OCI-LY3 (cell line): ENCODE results near the gene RAB5B.

Experiments
- H2AFZ ChIP-seq: fragments of 200-600, 300-600 bp; shearing (Covaris generic); 2 replicates; pipeline ENCODE4 v1.6.0; 2014; ENCODE audit warnings: antibody characterized with exemption, low read depth, low read length
- H3K27ac ChIP-seq: fragments of 200-600, 300-600 bp; sonication (generic); 2 replicates; pipeline ENCODE4 v1.5.1; 2014; ENCODE audit warnings: mild to moderate bottlenecking, low read length, moderate library complexity, mixed read lengths
- H3K27me3 ChIP-seq: fragments of 200-600, 300-600 bp; sonication (generic); 2 replicates; pipeline ENCODE4 v1.6.1; 2014; ENCODE audit warnings: low read depth, low read length, mixed read lengths
- H3K36me3 ChIP-seq: fragments of 200-600, 300-600 bp; sonication (generic); replicated peaks from 2 replicates; pipeline ENCODE3; 2014; ENCODE audit warnings: low read depth, low read length, mixed read lengths
- H3K4me1 ChIP-seq: fragments of 300-600, 200-600 bp; sonication (generic); 2 replicates; pipeline ENCODE4 v1.6.1; 2014; ENCODE audit warnings: low read length, mixed read lengths
- H3K4me2 ChIP-seq: fragments of 200-600, 300-600 bp; sonication (generic); 2 replicates; pipeline ENCODE4 v1.6.1; 2014; ENCODE audit warnings: low read length, mixed read lengths
- H3K4me3 ChIP-seq: fragments of 300-600, 200-600 bp; sonication (generic); 2 replicates; pipeline ENCODE4 v1.5.1; 2014; ENCODE audit warnings: antibody characterized with exemption, mild to moderate bottlenecking, low read length, moderate library complexity
- H3K79me2 ChIP-seq: fragments of 300-600, 200-600 bp; shearing (Covaris generic); 2 replicates; pipeline ENCODE4 v1.6.1; 2014; ENCODE audit warnings: mild to moderate bottlenecking, low read length, mixed read lengths
- H3K9ac ChIP-seq: fragments of 300-600, 200-600 bp; shearing (Covaris generic); 2 replicates; pipeline ENCODE4 v1.6.0; 2014; ENCODE audit warnings: mild to moderate bottlenecking, low read length, moderate library complexity
- H3K9me3 ChIP-seq: fragments of 200-600, 300-600 bp; shearing (Covaris generic); 2 replicates; pipeline ENCODE4 v1.6.1; 2014; ENCODE audit warnings: low read length, mixed read lengths; ENCODE audit not compliant: insufficient read depth
- H4K20me1 ChIP-seq: fragments of 200-600, 300-600 bp; sonication (generic); 2 replicates; pipeline ENCODE4 v1.6.1; 2016; ENCODE audit warnings: low read length, mixed read lengths; ENCODE audit not compliant: insufficient read depth
- EZH2phosphoT487 ChIP-seq: fragments of 200-600 bp; shearing (Covaris generic); IDR thresholded peaks from 2 replicates; pipeline ENCODE4 v1.6.1; 2018; ENCODE audit warnings: antibody characterized with exemption, mixed run types, low read depth
- TF ChIP-seq, protein P1 (sequence below): fragments of 200-600, 300-600 bp; sonication (generic); IDR thresholded peaks from 2 replicates; pipeline ENCODE4 v1.5.1; 2014; ENCODE audit warnings: antibody characterized with exemption, low read length, low read depth

RAB5B gene

DNA sequence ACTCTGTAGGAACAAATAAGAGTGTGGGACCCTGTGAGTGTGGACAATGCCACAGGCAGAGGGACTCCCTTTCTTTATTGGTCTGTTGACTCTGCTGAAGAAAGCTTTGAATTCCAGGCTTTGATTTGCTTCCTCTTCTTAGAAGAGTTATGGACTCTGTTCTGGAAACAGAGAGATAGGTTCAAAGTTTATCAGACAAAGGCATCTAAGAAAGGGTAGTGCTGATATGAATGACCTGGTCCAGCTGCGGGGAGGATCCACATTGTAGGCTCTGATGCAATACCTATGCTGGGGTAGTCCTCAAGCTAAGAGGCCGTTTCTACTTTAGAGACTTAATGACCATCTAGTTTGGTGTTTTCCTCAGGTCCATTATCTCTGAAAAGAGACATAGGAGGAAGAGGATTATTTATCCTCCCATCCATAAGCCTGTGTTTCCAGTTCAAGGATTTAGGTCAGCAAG, 36.3 kb downstream of the RAB5B start:
- no peak for TF ChIP-seq EZH2phosphoT487
- TF ChIP-seq, protein P1, sequence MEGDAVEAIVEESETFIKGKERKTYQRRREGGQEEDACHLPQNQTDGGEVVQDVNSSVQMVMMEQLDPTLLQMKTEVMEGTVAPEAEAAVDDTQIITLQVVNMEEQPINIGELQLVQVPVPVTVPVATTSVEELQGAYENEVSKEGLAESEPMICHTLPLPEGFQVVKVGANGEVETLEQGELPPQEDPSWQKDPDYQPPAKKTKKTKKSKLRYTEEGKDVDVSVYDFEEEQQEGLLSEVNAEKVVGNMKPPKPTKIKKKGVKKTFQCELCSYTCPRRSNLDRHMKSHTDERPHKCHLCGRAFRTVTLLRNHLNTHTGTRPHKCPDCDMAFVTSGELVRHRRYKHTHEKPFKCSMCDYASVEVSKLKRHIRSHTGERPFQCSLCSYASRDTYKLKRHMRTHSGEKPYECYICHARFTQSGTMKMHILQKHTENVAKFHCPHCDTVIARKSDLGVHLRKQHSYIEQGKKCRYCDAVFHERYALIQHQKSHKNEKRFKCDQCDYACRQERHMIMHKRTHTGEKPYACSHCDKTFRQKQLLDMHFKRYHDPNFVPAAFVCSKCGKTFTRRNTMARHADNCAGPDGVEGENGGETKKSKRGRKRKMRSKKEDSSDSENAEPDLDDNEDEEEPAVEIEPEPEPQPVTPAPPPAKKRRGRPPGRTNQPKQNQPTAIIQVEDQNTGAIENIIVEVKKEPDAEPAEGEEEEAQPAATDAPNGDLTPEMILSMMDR: no peak
- Histone ChIP-seq H3K79me2 (no peaks in the 10 kb centered on the region), H3K4me3 (no peak overlapping the region), H3K36me3 (no peaks in the 10 kb centered on the region), H3K27me3 (no peaks in the 10 kb centered on the region), H3K9me3 (no peaks in the 10 kb centered on the region), H3K27ac (no peak overlapping the region), H3K4me1 (peaks cover 8% of the 10 kb centered on the region; the same call in 1 of the 2 replicates), H4K20me1 (no peaks in the 10 kb centered on the region), H2AFZ (no peak overlapping the region), H3K4me2 (no peak overlapping the region), H3K9ac (no peak overlapping the region)

DNA sequence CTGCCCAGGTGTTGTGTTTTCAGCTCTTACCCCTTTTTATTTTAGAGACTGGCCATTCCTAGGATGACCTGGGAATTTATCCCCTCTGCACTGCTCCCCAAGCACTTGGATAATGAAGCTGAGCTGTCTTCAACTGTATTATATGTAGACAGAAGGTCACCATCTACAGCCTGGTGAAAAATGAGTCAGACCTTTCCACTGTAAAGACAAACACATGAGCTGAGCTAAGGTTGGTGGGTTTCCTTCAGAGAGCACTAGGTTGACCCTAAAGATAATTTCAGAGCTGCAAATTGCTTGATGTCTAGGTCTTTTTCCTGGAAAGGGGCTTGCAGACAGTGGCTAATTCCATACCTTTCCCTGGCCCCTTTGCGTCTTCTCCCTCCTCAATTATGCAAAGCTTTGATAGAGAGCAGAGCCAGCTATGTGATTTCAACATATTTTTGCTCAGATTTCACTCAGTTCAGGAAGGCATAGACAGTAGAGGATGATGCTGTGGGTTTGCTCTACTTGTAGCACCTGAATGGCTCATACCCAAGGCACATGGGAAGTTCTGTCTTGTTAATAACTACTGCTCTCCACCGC, 37.7 kb downstream of the RAB5B start:
- H3K9ac ChIP-seq: no peak overlapping the region
- no peaks in the 10 kb centered on the region for H4K20me1 ChIP-seq
- no peaks in the 10 kb centered on the region for H3K9me3 ChIP-seq
- TF ChIP-seq, protein P1: no peak
- no peak for TF ChIP-seq EZH2phosphoT487
- peaks cover 8% of the 10 kb centered on the region; the same call in 1 of the 2 replicates for H3K4me1 ChIP-seq
- no peaks in the 10 kb centered on the region for H3K36me3 ChIP-seq
- H3K4me2 ChIP-seq: no peak overlapping the region
- no peaks in the 10 kb centered on the region for H3K79me2 ChIP-seq
- no peak overlapping the region for H3K27ac ChIP-seq
- no peak overlapping the region for H2AFZ ChIP-seq
- H3K4me3 ChIP-seq: no peak overlapping the region
- no peaks in the 10 kb centered on the region for H3K27me3 ChIP-seq

DNA sequence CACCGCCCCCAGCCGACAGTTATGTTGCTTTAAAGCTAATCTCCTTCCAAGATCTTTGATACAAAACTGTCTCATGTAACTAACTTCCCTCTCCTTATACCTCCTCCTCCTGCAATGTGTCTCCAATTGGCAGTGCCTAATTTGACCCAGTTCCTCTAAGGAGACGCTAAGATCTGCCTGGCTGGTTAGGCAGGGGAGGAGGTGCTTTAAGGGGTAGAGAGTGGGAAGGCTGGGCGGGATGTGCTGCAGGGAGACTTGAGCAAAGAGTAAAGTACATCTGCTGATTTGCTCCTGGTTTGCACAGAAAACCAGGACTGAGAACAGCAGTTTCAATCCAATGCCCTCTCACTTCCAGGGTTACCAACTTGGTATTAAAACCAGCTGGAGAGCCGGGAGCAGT, 39.6 kb downstream of the RAB5B start:
- TF ChIP-seq EZH2phosphoT487: no peak
- TF ChIP-seq, protein P1: no peak

DNA sequence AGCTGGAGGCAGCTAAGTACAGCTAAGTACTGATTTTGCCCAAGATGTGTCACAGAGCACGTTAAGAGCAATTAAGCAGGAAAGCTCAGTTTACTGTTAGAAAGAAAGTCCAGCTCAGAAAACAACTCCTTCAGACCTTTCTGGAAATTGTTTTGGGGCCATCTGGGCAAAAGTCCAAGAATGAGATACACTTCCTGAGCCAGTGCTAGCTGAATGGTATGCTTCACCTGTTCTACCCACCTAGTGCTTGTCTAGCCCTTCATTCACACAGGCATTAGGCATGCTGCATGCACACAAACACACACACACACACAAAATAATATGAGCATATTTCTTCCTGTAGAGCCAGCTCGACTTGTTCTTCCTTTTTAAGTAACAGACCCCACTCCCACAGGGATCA, 40.3 kb downstream of the RAB5B start:
- H3K9me3 ChIP-seq: no peaks in the 10 kb centered on the region
- H3K4me3 ChIP-seq: no peak overlapping the region
- no peaks in the 10 kb centered on the region for H3K79me2 ChIP-seq
- H3K9ac ChIP-seq: no peak overlapping the region
- no peaks in the 10 kb centered on the region for H3K4me1 ChIP-seq
- H3K27me3 ChIP-seq: no peaks in the 10 kb centered on the region
- no peak overlapping the region for H3K27ac ChIP-seq
- no peak overlapping the region for H3K4me2 ChIP-seq
- H3K36me3 ChIP-seq: no peaks in the 10 kb centered on the region
- H4K20me1 ChIP-seq: no peaks in the 10 kb centered on the region
- no peak for TF ChIP-seq EZH2phosphoT487
- TF ChIP-seq, protein P1: no peak
- no peak overlapping the region for H2AFZ ChIP-seq

More for the DNA sequence above, 39.6 kb downstream of the RAB5B start:
- H3K9me3 ChIP-seq: no peaks in the 10 kb centered on the region
- H3K79me2 ChIP-seq: no peaks in the 10 kb centered on the region
- no peaks in the 10 kb centered on the region for H3K36me3 ChIP-seq
- H3K4me1 ChIP-seq: no peaks in the 10 kb centered on the region
- no peak overlapping the region for H3K27ac ChIP-seq
- no peaks in the 10 kb centered on the region for H3K27me3 ChIP-seq
- no peak overlapping the region for H3K9ac ChIP-seq
- H3K4me3 ChIP-seq: no peak overlapping the region
- no peaks in the 10 kb centered on the region for H4K20me1 ChIP-seq
- H3K4me2 ChIP-seq: no peak overlapping the region
- H2AFZ ChIP-seq: no peak overlapping the region
